Astrocyte of the spinal cord (primary cell): ENCODE results near the gene NDST1.

Source experiments
- DNase-seq: peaks from one replicate; pipeline ENCODE4 v3.0.0; 2011; ENCODE audit warnings: low read depth, low spot score
- H3K4me3 ChIP-seq: 2 replicates; pipeline ENCODE4 v1.5.1; 2011; ENCODE audit warnings: low read depth, mild to moderate bottlenecking, low read length, moderate library complexity
- CTCF ChIP-seq: IDR thresholded peaks from 2 replicates; pipeline ENCODE4 v1.5.1; 2012; ENCODE audit warnings: low read depth, mild to moderate bottlenecking, low read length, inconsistent platforms
- in situ Hi-C: cut with HindIII; loops from 2 replicates; pipeline ENCODE4 v1.10.0; 2017; ENCODE audit warnings: low sequenced_read_pairs

Gene NDST1

DNA sequence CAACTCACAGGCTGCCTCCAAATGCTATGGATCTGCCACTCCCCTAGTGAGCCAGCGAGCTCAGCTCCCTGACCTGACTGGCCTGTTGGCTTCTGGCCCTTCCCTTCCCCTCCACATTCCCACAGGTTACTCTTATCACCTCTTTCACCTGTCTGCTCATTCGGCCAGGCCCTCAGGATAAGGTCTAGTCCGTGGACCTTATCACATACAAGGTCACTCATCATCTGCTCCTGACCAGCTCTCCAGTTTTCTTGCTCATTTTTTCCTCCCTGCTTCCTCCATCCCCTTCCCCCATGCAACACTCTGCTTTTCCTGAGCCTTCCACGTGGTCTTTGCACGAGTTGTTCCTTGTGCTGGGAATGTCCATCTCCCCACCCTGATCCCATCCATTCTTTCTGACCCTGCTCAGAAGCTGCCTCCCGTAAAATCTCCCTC lies 25.9 kb upstream of the NDST1 start:
- no peak for DNase-seq
- TF ChIP-seq CTCF, result no peak
- in situ Hi-C loops, result no loop called here
- no peak overlapping the region for H3K4me3 ChIP-seq

- no peak for TF ChIP-seq CTCF
- DNase-seq, result no peak
- H3K4me3 ChIP-seq, result peak overlapping the region; percentile 76
- in situ Hi-C loops, result no loop called here
These were observed 22.8 kb upstream of the NDST1 start for GRCh38 chr5:150484964-150485692.

DNA sequence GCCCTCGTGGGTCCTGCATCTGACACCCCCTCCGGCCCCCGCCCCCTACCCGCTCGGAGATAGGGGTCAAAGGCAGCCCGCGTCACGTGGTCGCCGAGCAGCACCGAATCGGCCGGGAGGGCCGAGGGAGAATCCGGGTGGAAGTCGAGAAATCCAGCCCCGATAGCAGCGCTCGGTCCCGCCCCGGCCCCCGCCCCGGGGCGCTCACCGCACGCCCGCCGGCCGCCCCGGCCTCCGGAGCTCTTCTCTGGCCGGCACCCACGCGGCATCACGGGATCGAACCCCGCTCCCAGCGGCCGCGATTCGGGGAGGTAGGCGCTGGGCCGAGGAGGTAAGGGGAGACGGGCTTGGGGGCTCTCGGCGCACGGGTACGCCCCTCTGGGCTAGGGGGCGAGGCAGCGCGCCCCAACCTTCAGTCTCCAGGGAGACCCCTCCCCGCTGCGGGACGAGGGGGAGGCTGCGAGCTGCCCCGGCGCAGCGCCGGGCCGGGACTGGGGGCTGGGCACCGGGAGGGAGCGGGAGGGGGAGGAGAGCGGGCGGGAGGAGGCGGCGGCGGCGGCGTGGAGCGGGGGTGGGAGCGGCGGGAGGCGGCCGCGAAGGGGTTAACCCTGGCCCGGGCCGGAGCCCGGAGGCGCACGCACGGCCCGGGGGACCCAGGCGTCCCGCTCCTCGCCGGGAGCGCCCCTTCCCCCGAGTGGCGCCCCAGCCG lies 22.1 kb upstream of the NDST1 start:
- no peak for DNase-seq
- peak overlapping the region; percentile 76 for H3K4me3 ChIP-seq
- no peak for TF ChIP-seq CTCF
- in situ Hi-C loops, result no loop called here

GRCh38 chr5:150486402-150487198 lies 21.3 kb upstream of the NDST1 start:
- DNase-seq, result peak; percentile 69

GRCh38 chr5:150487199-150488061 lies 20.5 kb upstream of the NDST1 start:
- in situ Hi-C loops, result no loop called here

More at GRCh38 chr5:150486402-150487198, 21.3 kb upstream of the NDST1 start:
- no peak for TF ChIP-seq CTCF
- in situ Hi-C loops, result no loop called here
- H3K4me3 ChIP-seq, result peak overlapping the region; percentile 76

More at GRCh38 chr5:150487199-150488061, 20.5 kb upstream of the NDST1 start:
- no peak for DNase-seq
- peak; percentile 20 for TF ChIP-seq CTCF
- peak overlapping the region; percentile 76 for H3K4me3 ChIP-seq
